Measurements from ENCODE around the gene CENPI.
"Not testable (repeated sequence)": the region's sequence is repeated elsewhere in the genome, so short reads cannot be mapped to it uniquely, and the experiment has no call there.

CENPI gene

GRCh38 chrX:101097546-101098453 lies at the start of gene CENPI:
CENPI (plus strand) TSS chrX:101098204; CDS start chrX:101101071, 2,867 bp downstream.
- peak; percentile 84 to 85 for DNase-seq (ENCODE audit: low read depth in 2 of 2)

- DNase-seq (ENCODE audit: low read depth in 2 of 2): no peak
Measured at GRCh38 chrX:101051153-101051548, 46.9 kb upstream of the CENPI start.

GRCh38 chrX:101051549-101052302 lies 46.3 kb upstream of the CENPI start, which contains the start of gene TRMT2B:
TRMT2B (minus strand) TSS chrX:101052111; CDS start chrX:101042289, 9,822 bp downstream.
- DNase-seq (ENCODE audit: low read depth in 2 of 2): peak; percentile 63 to 66

GRCh38 chrX:101056551-101056950 lies 41.5 kb upstream of the CENPI start:
- DNase-seq (ENCODE audit: low read depth in 2 of 2): not testable (repeated sequence)

GRCh38 chrX:101057093-101057714 lies 40.8 kb upstream of the CENPI start:
- DNase-seq (ENCODE audit: low read depth in 2 of 2): no peak

- no peak for DNase-seq (ENCODE audit: low read depth in 2 of 2)
Measured at GRCh38 chrX:101062176-101062575, 35.8 kb upstream of the CENPI start.

- DNase-seq (ENCODE audit: low read depth in 2 of 2): no peak
Measured at GRCh38 chrX:101071582-101071981, 26.4 kb upstream of the CENPI start.

- no peak for DNase-seq (ENCODE audit: low read depth in 2 of 2)
Measured at GRCh38 chrX:101078716-101079598, 19.0 kb upstream of the CENPI start, which contains the start of gene TMEM35A. TMEM35A (plus strand) TSS chrX:101078879; CDS start chrX:101079003, 124 bp downstream.

- no peak for DNase-seq (ENCODE audit: low read depth in 2 of 2)
Measured at GRCh38 chrX:101079736-101080270, 18.2 kb upstream of the CENPI start.

- DNase-seq (ENCODE audit: low read depth in 2 of 2): no peak
Measured at GRCh38 chrX:101080326-101081124, 17.5 kb upstream of the CENPI start.

GRCh38 chrX:101081231-101081630 lies 16.8 kb upstream of the CENPI start:
- DNase-seq (ENCODE audit: low read depth in 2 of 2): no peak

- no peak for DNase-seq (ENCODE audit: low read depth in 2 of 2)
Measured at GRCh38 chrX:101091817-101092216, 6.2 kb upstream of the CENPI start.

- DNase-seq (ENCODE audit: low read depth in 2 of 2): no peak
Measured at GRCh38 chrX:101108284-101108683, 10.3 kb downstream of the CENPI start.

- no peak for DNase-seq (ENCODE audit: low read depth in 2 of 2)
Measured at GRCh38 chrX:101117701-101118100, 19.7 kb downstream of the CENPI start.

GRCh38 chrX:101136235-101136634 lies 38.2 kb downstream of the CENPI start:
- DNase-seq (ENCODE audit: low read depth in 2 of 2): no peak

Measured in stimulated activated CD8-positive, alpha-beta memory T cell treated with anti-CD3 and anti-CD28 coated beads, Interleukin-2, amount 100 ng/mL, for 48 hours (primary cell).